K562 (cell line): ENCODE measurements around the gene BOLA1. TPM values are rescaled to one million over a fixed set of nuclear protein-coding genes. Genes with fewer than 3 reads are reported as not detected.

Source experiments
- BDP1 ChIP-seq: IDR thresholded peaks from 3 replicates; pipeline ENCODE4 v1.6.1; 2011; ENCODE audit not compliant: insufficient read length, insufficient read depth
- EHMT2 ChIP-seq: fragments of 450-650 bp; IDR thresholded peaks from 2 replicates; pipeline ENCODE4 v1.6.1; 2018; ENCODE audit warnings: antibody characterized with exemption
- FOXJ3 ChIP-seq: sonication (generic); formaldehyde crosslinking; IDR thresholded peaks from 2 replicates; pipeline ENCODE4 v1.4.0; 2020; ENCODE audit warnings: mild to moderate bottlenecking, missing genetic modification reagents
- HDAC2 ChIP-seq: fragments of 450-650 bp; IDR thresholded peaks from 2 replicates; pipeline ENCODE4 v1.6.1; 2016; ENCODE audit warnings: mild to moderate bottlenecking
- HDAC3 ChIP-seq: fragments of 450-650 bp; IDR thresholded peaks from 2 replicates; pipeline ENCODE4 v1.6.1; 2018; ENCODE audit warnings: borderline replicate concordance, mild to moderate bottlenecking, moderate library complexity; ENCODE audit not compliant: partially characterized antibody
- KLF13 ChIP-seq: fragments of 450-650 bp; IDR thresholded peaks from 2 replicates; pipeline ENCODE4 v1.6.1; 2016; ENCODE audit warnings: missing genetic modification characterization, low read depth, mild to moderate bottlenecking, missing compliant biosample characterization, moderate library complexity, borderline replicate concordance
- OTX1 ChIP-seq: fragments of 450-650 bp; formaldehyde crosslinking; IDR thresholded peaks from 2 replicates; pipeline ENCODE4 v1.4.0; 2022; ENCODE audit warnings: mild to moderate bottlenecking
- SP1 ChIP-seq: sonication (generic); formaldehyde crosslinking; IDR thresholded peaks from 2 replicates; pipeline ENCODE4 v1.8.1; 2022; ENCODE audit warnings: mild to moderate bottlenecking, missing genetic modification reagents
- SUPT5H ChIP-seq: fragments of 450-650 bp; IDR thresholded peaks from 2 replicates; pipeline ENCODE4 v1.6.1; 2016
- ZNF134 ChIP-seq: fragments of 250-450 bp; sonication (Bioruptor Pico); conservative IDR thresholded peaks from 2 replicates; pipeline ENCODE4 v1.4.0; 2020
- ZNF324 ChIP-seq: fragments of 250-450 bp; sonication (Bioruptor Pico); IDR thresholded peaks from 2 replicates; pipeline ENCODE4 v1.4.0; 2020; ENCODE audit warnings: mild to moderate bottlenecking
- ZNF589 ChIP-seq: fragments of 200-800 bp; sonication (Bioruptor generic); IDR thresholded peaks from 2 replicates; pipeline ENCODE4 v1.6.1; 2016; ENCODE audit warnings: low read depth, missing genetic modification characterization, missing compliant biosample characterization
- ZNF707 ChIP-seq: fragments of 250-450 bp; sonication (Bioruptor Pico); conservative IDR thresholded peaks from 2 replicates; pipeline ENCODE4 v1.8.0; 2022; ENCODE audit warnings: inconsistent platforms, mild to moderate bottlenecking, moderate library complexity
- polyA plus RNA-seq, 8 experiments: library from polyadenylated mRNA; depleted of rRNA in 4 of 8; stranded (reverse) in 5 of 8; unstranded in 3 of 8; fragments of >200 nt; fragmentation: Nextera tagmentation in 2 of 8; fragmentation: Illumina TruSeq in 1 of 8; extraction: Ambion mirVana in 2 of 8; extraction: Trizol in 1 of 8; gene quantifications; 2 replicates each; pipeline versions ENCODE4 v1.2.1 to v1.2.3, GENCODE V29; 2011 to 2014; ENCODE audit warnings: inconsistent platforms in 1 of 8, missing spikeins in 1 of 8
- total RNA-seq, 7 experiments: library from RNA; depleted of rRNA in 6 of 7; stranded (reverse); fragments of >200 nt in 6 of 7; fragmentation: Illumina TruSeq in 2 of 7; extraction: Trizol in 2 of 7; gene quantifications; 2 replicates each; pipeline versions ENCODE4 v1.2.1 to v1.2.3, GENCODE V29; 2011 to 2021; ENCODE audit warnings: low replicate concordance in 1 of 7
- TF ChIP-seq, protein P1 (sequence below), 2 experiments: fragments of 450-650 bp in 1 of 2; sonication (generic) in 1 of 2; formaldehyde crosslinking in 1 of 2; IDR thresholded peaks; 2 replicates each; pipeline versions ENCODE4 v1.7.1 to v1.9.0; 2016 to 2022; ENCODE audit warnings: inconsistent platforms in 1 of 2, mild to moderate bottlenecking in 1 of 2, missing genetic modification reagents in 1 of 2
- TF ChIP-seq, protein P2 (sequence below), 2 experiments: fragments of 450-650 bp; conservative IDR thresholded peaks; 2 replicates each; pipeline ENCODE4 v1.6.1; 2017; ENCODE audit warnings: mild to moderate bottlenecking in 2 of 2, moderate library complexity in 2 of 2

Gene BOLA1
- total and polyA plus RNA-seq, 9 of the 15 experiments (the other 6 are each of a cell fraction or from before 2014, with no cell fraction given) = 0.18 to 1.2 (median 0.40) TPM; not detected in 2

DNA sequence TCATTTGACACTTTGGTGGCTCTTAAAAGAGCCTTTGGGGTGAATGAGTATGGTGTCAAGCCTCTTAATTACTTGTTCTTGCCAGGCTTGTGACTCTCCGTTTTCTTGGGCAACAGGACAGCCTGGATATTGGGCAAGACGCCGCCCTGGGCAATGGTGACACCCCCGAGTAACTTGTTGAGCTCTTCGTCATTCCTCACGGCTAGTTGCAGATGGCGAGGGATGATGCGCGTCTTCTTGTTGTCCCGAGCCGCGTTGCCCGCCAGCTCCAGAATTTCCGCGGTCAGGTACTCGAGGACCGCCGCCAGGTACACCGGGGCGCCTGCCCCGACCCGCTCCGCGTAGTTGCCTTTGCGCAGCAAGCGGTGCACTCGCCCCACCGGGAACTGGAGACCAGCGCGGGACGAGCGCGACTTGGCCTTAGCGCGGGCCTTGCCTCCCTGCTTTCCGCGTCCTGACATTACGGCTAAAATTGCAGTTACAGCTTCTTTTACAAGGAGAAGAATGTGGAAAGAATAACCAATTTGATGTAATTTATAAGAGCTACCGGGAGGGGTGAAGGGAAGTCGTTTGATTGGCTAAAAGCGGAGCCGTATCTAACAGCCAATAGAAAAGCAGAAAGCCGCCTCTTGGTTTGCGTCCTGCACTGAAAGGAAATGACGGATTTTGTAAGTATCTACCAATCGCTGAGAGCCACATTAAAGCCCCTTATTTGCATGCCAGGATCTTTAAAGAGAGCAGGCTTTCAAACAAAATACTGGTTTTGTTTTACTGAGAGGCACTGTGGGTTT, 11.7 kb upstream of the BOLA1 start (continued):
- TF ChIP-seq EHMT2 = no peak
- peak; percentile 86 for TF ChIP-seq SP1 (CRISPR knock-in tag)
- no peak for TF ChIP-seq HDAC2
- TF ChIP-seq BDP1 = no peak
- TF ChIP-seq SUPT5H = peak; percentile 89
- TF ChIP-seq, protein P1, sequence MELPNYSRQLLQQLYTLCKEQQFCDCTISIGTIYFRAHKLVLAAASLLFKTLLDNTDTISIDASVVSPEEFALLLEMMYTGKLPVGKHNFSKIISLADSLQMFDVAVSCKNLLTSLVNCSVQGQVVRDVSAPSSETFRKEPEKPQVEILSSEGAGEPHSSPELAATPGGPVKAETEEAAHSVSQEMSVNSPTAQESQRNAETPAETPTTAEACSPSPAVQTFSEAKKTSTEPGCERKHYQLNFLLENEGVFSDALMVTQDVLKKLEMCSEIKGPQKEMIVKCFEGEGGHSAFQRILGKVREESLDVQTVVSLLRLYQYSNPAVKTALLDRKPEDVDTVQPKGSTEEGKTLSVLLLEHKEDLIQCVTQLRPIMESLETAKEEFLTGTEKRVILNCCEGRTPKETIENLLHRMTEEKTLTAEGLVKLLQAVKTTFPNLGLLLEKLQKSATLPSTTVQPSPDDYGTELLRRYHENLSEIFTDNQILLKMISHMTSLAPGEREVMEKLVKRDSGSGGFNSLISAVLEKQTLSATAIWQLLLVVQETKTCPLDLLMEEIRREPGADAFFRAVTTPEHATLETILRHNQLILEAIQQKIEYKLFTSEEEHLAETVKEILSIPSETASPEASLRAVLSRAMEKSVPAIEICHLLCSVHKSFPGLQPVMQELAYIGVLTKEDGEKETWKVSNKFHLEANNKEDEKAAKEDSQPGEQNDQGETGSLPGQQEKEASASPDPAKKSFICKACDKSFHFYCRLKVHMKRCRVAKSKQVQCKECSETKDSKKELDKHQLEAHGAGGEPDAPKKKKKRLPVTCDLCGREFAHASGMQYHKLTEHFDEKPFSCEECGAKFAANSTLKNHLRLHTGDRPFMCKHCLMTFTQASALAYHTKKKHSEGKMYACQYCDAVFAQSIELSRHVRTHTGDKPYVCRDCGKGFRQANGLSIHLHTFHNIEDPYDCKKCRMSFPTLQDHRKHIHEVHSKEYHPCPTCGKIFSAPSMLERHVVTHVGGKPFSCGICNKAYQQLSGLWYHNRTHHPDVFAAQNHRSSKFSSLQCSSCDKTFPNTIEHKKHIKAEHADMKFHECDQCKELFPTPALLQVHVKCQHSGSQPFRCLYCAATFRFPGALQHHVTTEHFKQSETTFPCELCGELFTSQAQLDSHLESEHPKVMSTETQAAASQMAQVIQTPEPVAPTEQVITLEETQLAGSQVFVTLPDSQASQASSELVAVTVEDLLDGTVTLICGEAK (IDR thresholded peaks at IDR 0.05) = peak; percentile 51; the same call in 1 of the 2 replicates
- TF ChIP-seq, protein P1 (CRISPR knock-in tag; IDR thresholded peaks at IDR 0.05) = peak; percentile 51; the same call in 1 of the 2 replicates
- TF ChIP-seq ZNF324 = no peak
- 0 out of 2 replicates have a peak, but pooled peaks have one; percentile 46 for TF ChIP-seq ZNF707 (CRISPR knock-in tag)
- no peak for TF ChIP-seq ZNF134 (CRISPR knock-in tag)
- TF ChIP-seq OTX1 (CRISPR knock-in tag) = no peak
- no peak for TF ChIP-seq FOXJ3 (CRISPR knock-in tag)
- peak; percentile 37 for TF ChIP-seq HDAC3
- TF ChIP-seq KLF13 = no peak
- TF ChIP-seq ZNF589 (CRISPR knock-in tag) = no peak
- TF ChIP-seq, protein P2, sequence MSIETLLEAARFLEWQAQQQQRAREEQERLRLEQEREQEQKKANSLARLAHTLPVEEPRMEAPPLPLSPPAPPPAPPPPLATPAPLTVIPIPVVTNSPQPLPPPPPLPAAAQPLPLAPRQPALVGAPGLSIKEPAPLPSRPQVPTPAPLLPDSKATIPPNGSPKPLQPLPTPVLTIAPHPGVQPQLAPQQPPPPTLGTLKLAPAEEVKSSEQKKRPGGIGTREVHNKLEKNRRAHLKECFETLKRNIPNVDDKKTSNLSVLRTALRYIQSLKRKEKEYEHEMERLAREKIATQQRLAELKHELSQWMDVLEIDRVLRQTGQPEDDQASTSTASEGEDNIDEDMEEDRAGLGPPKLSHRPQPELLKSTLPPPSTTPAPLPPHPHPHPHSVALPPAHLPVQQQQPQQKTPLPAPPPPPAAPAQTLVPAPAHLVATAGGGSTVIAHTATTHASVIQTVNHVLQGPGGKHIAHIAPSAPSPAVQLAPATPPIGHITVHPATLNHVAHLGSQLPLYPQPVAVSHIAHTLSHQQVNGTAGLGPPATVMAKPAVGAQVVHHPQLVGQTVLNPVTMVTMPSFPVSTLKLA (conservative IDR thresholded peaks at IDR 0.05) = no peak; a peak in 1 of 4 replicates
